OCI-LY1 (cell line): ENCODE data around the gene C10orf53.

ENCODE experiments used
- EZH2 ChIP-seq: fragments of 200-600 bp; sonication (generic), shearing (Covaris generic); IDR thresholded peaks from 2 replicates; pipeline ENCODE4 v1.8.0; 2017; ENCODE audit warnings: borderline replicate concordance, mixed run types, mild to moderate bottlenecking, antibody characterized with exemption, low read length, moderate library complexity, mixed read lengths
- TF ChIP-seq, protein P1 (sequence below): fragments of 200-600 bp; sonication (generic), shearing (Covaris generic); IDR thresholded peaks from 2 replicates; pipeline ENCODE4 v1.5.1; 2017; ENCODE audit warnings: mild to moderate bottlenecking, antibody characterized with exemption, low read length, moderate library complexity, mixed read lengths

DNA sequence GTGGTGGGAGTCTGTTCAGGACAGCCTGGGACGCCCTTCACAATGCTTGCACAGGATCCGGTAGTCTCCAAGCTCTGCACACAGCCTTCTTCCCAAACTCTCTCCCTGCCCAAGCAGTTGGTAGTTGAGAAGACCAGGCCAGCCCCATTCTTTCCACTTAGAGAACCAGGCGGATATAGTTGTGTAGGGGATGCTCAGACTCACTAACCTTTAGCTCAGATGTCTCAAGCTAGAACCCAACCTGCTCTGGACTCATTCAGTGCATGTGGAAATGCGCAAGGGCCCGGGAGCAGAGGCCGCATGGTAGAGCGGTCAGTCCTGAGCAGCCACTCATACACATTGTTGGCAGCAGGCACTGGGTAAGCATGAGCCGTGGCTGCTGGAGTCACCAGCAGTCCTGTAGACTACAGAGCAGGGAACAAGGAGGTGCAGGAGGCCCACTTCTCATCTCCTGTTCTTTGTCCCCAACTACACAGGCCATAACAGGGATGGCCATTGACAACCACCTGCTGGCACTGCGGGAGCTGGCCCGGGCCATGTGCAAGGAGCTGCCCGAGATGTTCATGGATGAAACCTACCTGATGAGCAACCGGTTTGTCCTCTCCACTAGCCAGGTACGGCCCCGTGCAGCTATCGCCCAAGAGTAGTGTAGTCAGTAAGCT lies 17.2 kb upstream of the C10orf53 start:
- TF ChIP-seq, protein P1, sequence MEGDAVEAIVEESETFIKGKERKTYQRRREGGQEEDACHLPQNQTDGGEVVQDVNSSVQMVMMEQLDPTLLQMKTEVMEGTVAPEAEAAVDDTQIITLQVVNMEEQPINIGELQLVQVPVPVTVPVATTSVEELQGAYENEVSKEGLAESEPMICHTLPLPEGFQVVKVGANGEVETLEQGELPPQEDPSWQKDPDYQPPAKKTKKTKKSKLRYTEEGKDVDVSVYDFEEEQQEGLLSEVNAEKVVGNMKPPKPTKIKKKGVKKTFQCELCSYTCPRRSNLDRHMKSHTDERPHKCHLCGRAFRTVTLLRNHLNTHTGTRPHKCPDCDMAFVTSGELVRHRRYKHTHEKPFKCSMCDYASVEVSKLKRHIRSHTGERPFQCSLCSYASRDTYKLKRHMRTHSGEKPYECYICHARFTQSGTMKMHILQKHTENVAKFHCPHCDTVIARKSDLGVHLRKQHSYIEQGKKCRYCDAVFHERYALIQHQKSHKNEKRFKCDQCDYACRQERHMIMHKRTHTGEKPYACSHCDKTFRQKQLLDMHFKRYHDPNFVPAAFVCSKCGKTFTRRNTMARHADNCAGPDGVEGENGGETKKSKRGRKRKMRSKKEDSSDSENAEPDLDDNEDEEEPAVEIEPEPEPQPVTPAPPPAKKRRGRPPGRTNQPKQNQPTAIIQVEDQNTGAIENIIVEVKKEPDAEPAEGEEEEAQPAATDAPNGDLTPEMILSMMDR, result no peak
- no peak for TF ChIP-seq EZH2
